GM12872 (cell line): ENCODE measurements around the gene ZNF438.

Experiments used
- TF ChIP-seq, protein P1 (sequence below): IDR thresholded peaks from 3 replicates; pipeline ENCODE4 v1.5.1; 2011; ENCODE audit warnings: low read depth, mild to moderate bottlenecking, low read length, moderate library complexity; ENCODE audit not compliant: insufficient read depth

Gene ZNF438

DNA sequence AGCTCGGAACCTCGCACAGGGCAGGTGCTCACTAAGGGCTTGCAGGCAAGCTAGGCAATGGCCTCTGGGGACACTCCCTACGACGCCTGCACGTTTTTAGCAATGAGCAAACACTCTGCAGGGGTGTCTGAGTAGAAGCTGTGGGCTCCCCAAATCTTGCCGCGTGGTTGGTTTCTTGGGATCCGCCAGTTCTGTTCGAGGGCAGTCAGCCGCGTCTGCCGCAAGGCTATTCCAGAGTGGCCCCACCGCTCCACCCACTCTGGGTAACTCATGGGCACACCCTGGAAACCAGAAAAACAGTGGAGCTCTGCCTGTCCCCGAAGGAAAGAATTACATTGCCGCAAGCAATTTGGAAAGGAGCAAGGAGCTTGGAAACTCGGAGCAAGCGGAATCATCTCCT lies 212.8 kb downstream of the ZNF438 start:
- TF ChIP-seq, protein P1, sequence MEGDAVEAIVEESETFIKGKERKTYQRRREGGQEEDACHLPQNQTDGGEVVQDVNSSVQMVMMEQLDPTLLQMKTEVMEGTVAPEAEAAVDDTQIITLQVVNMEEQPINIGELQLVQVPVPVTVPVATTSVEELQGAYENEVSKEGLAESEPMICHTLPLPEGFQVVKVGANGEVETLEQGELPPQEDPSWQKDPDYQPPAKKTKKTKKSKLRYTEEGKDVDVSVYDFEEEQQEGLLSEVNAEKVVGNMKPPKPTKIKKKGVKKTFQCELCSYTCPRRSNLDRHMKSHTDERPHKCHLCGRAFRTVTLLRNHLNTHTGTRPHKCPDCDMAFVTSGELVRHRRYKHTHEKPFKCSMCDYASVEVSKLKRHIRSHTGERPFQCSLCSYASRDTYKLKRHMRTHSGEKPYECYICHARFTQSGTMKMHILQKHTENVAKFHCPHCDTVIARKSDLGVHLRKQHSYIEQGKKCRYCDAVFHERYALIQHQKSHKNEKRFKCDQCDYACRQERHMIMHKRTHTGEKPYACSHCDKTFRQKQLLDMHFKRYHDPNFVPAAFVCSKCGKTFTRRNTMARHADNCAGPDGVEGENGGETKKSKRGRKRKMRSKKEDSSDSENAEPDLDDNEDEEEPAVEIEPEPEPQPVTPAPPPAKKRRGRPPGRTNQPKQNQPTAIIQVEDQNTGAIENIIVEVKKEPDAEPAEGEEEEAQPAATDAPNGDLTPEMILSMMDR = no peak

GRCh38 chr10:30818010-30818660 lies 213.5 kb downstream of the ZNF438 start:
- TF ChIP-seq, protein P1 = no peak

- TF ChIP-seq, protein P1 = no peak
Observed at GRCh38 chr10:30817541-30817940, 214.1 kb downstream of the ZNF438 start.

- TF ChIP-seq, protein P1 = no peak
Observed at GRCh38 chr10:30816820-30817171, 214.9 kb downstream of the ZNF438 start.

GRCh38 chr10:30816159-30816819 lies 215.4 kb downstream of the ZNF438 start:
- TF ChIP-seq, protein P1 = no peak

DNA sequence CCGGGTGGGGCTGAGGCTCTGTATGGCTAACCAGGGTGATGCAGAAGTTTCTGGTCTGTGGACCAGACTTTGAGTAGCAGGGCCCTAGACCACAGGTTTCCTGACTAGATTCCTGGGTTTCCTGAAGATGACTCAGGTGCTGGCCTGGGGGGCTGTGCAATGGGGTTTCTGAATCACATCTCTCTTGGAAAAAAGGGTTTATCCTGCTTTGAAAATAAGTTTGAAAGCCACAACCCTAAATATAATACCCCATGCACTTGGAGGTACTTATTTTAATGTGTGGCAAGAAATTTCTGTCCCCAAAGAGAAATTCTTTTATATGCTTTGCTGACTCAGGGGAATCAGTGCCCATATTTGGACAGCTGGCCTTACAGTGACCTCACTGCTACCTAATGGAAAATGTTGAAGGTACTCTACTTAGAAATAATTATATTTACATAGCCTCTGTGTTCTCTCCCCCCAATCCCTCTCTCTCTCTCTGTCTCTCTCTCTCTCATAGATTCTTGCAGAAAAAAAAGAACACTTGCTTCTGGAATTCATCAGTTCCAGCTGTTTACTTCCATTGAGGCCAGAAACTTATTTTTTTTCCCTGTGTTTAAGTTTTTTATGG lies 217.7 kb downstream of the ZNF438 start:
- TF ChIP-seq, protein P1 = no peak

GRCh38 chr10:30812018-30812851 lies 219.4 kb downstream of the ZNF438 start:
- TF ChIP-seq, protein P1 = no peak
